ENCODE data around the gene CIBAR2. TPM values are rescaled to one million over a fixed set of nuclear protein-coding genes. Genes with fewer than 3 reads are reported as not detected.

CIBAR2 gene
- polyA plus RNA-seq, 3 donors = not detected

DNA sequence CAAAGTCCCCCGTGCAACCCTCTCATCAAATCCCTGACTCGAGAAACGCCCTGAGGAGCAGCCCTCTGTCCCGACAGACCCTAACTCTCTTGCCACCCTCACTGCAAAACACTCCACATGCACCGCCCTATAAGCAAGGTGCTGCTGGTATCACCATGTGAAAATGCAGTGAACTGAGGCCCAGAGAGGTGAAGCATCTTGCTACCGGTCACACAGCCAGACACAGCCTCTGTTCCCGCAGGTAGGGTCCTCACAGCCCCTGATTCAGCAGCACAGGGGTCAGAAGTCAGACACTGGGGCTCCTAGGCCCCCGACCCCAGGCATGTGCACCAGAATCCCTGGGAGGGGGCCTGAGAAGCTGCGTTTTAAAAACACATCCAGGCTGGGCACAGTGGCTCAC lies 1.1 kb downstream of the CIBAR2 start:
- WGBS, 3 donors = 89 to 92% (median 92%) methylated on average over 9 of the region's 9 CpGs

DNA sequence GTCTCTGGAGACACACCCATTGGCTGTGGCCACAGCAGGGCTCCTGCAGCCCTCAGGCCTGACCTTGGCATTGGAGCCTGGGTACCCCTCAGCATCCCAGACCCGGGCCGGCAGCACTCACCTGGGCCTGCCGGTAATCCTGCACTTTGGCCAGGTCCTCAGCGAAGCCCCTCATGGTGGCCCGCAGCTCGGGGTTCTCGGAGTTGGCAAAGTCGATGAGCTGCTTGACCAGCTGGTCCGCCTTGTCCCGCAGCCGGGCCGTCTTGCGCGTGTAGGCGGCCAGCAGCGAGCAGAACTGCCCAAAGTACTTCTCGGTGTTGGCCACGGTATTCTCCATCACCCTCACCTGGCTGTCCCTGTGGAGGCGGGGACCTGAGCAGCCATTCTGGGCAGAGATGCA lies 2.2 kb downstream of the CIBAR2 start:
- 93 to 98% (median 96%) methylated on average over 19 of the region's 19 CpGs for WGBS, 3 donors
- H3K27ac ChIP-seq (ENCODE audit: low read depth, low read length) = no peak overlapping the region

More for the DNA sequence above, 1.1 kb downstream of the CIBAR2 start:
- H3K27ac ChIP-seq (ENCODE audit: low read depth, low read length) = no peak overlapping the region

DNA sequence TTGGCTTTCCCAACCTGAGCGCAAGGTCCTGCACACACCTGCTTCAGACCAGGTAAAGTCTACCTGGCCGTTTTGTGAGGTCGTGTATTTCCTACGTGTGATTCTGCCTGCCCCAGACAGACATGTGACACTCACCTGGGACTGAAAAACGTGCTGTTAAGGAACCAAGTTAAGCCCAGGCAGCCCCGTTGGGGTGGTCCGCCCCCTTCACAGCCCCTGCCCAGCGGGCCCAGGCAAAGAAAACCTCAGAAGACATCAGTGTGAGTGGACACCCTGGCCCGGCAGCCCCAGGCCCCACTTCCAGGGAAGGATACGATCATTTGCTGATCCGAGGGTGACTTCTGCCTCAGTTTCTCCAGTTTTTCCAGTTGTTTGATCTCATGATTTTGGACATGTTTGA lies 4.7 kb downstream of the CIBAR2 start:
- H3K27ac ChIP-seq (ENCODE audit: low read depth, low read length) = no peak overlapping the region
- WGBS, 3 donors = 81 to 84% (median 83%) methylated on average over 11 of the region's 11 CpGs

DNA sequence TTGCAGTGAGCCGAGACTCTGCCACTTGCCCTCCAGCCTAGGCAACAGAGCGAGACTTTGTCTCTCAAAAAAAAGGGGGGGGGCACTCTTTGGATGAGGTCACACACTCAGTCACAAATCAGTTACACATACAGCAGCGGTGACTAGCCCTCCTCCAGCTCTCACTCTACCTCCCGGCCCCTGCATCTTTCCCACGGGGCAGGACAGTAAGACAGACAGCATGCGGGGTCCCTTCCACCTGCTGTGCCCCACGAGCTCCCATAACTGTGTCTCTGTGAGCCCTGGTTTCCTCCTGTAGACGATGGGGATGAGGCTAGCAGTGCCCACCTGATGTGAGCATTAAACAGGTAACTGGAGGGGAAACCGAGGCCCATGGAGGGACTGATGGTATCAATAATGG lies 5.2 kb downstream of the CIBAR2 start:
- H3K27ac ChIP-seq (ENCODE audit: low read depth, low read length) = no peak overlapping the region
- 80 to 85% (median 85%) methylated on average over 9 of the region's 9 CpGs for WGBS, 3 donors

DNA sequence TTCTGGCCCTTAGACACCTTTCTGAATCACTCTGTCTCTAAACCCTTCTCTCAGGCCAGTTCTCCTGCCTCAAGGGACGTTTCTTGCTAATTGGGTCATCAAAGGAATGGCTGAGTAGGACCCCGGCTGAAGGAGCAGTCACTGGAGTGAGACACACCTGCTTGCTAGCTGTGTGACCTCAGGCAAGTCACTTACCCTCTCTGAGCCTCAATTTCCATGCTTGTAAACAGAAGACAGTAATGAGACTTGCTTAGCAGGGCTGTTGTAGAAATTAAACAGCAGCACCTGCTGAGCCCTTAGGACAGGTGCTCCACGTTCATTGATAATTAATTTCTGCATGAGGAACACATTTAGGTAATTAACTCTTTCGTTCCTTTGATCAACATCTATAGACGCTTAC lies 6.8 kb downstream of the CIBAR2 start:
- no peak overlapping the region for H3K27ac ChIP-seq (ENCODE audit: low read depth, low read length)
- WGBS, 3 donors = 64 to 84% (median 83%) methylated on average over 5 of the region's 5 CpGs

DNA sequence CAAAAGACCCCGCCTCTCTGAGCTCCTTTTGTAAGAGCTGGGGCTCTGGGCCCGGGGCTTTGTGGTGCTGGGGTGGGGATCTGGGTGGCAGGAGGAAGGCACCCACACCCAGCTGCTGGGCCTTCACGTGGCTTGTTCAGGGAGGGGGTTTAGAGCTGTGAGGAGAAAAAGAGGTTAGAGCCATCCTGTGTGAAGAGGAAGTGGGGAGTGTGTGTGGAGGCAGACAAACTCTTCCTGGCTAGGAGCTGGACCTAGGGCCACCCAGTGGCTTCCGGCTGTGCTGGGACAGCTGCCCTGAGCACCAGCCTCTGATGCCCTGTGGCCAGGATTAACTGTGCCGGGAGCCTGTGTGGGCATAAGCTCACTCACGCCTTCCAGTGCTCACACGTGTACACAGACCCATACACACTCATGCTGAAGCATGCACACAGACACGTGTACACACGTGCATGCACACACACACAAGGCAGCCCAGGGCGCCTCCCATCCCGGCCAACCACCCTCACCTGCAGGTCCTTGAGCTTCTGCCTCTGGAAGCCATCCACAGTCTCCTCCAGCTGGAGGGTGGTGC lies 7.4 kb downstream of the CIBAR2 start:
- H3K27ac ChIP-seq (ENCODE audit: low read depth, low read length) = no peak overlapping the region
- 49 to 84% (median 53%) methylated on average over 11 of the region's 11 CpGs for WGBS, 3 donors

DNA sequence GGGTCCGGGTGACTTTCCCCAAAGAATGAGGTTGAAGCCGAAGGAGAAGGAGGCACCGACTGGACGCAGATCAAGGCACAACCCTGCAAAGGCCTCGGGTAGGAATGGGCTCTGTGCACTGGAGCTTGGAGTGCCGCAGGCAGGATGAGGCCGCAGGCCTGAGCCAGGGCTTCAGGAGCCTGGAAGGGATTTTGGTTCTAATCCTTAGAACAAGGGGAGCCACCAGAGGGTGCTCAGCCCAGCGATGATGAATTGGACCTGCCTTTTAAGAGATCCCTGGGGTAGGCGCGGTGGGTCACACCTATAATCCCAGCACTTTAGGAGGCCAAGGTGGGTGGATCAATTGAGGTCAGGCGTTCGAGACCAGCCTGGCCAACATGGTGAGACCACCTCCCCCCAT lies 8.1 kb downstream of the CIBAR2 start:
- WGBS, 3 donors = 89 to 92% (median 90%) methylated on average over 12 of the region's 12 CpGs
- H3K27ac ChIP-seq (ENCODE audit: low read depth, low read length) = no peak overlapping the region

DNA sequence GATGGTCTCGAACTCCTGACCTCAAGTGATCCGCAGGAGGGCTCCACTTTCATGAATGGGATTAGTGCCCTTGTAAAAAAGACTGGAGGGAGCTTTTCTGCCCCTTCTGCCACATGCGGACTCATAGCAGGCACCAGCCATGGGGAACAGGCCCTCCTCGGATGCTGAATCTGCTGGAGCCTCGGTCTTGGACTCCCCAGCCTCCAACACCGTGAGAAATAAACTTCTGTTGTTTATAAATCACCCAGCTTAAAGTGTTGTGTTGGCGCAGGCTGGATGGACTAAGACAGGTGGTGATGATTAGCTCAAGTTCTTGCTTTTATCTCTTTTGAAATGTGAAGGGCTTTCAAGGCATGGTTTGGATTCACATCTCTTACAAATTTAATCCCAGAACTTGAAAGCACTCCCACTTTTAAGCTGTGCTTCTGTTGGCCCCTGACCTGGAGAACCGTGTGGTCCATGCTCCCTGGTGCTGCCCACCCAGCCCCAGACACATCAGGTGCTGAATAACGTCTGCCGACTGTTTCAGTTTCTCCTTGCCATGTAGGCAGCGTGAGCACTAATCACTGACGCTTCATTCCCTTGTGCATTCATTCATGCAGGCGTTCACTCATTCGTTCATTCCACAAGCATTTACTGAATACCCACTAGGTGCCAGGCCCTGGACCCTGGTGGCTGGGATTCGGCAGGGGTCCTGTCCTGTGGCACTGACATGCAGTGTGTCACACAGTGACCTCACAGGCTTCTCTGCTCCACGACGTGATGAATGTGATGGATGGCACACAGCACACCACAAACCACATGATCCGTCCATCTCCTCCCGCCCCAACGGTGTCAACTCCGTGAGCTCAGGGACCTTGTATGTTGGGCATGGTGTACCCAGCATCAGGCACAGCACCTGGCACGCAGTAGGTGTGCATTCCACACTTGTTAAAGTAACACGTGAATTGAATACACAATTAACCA lies 8.9 kb downstream of the CIBAR2 start:
- no peak overlapping the region for H3K27ac ChIP-seq (ENCODE audit: low read depth, low read length)
- WGBS, 3 donors = 81 to 86% (median 83%) methylated on average over 23 of the region's 23 CpGs

DNA sequence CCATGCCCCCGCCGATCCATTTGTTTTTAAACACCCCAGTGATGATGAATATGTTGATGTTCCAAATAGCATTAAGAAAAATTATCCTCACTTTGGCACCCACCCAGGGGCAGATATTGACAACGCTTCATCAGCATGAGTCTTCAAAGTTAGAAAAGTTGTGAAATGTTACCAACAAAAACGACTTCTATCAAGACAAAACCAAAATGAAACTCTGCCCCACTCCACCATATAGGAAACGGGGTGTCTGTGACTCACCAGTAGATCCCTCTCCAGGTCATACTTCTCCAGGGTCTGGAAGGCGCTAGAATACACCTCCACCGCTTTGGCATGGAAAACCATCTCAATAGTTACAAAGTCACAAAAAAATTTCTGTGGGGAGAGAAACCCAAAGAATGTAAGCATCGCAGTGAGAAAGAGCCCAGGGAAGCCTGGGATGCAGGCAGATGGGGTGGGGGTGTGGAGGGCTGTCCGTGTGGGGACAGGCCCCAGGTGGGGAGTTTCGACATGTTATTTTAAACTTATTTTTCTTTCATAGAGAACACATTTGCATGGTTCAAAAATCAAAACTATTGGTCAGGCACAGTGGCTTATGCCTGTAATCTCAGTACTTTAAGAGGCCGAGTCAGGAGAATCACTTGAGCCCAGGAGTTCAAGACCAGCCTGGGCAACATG lies 10.2 kb downstream of the CIBAR2 start:
- WGBS, 3 donors = 68 to 82% (median 81%) methylated on average over 11 of the region's 11 CpGs
- H3K27ac ChIP-seq (ENCODE audit: low read depth, low read length) = no peak overlapping the region

DNA sequence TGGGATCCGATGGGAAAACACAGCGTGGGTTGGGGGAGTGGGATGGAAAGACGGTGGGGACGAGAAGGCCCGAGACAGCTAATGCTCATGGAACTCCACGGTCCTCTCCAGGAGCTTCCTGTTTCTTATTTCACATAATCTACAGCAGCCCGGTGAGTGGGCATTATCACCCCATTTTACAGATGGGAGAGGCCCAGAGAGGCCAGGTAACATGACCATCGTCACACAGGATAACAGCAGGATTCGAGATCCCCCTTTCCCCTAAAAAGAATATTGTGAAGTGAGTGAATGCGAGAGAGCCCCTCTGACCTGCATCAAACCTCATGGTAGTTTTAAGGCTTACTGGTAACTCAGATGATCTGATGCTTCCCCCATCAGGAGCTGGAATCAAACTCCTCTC lies 12.0 kb downstream of the CIBAR2 start:
- 91 to 92% (median 91%) methylated on average over 10 of the region's 10 CpGs for WGBS, 3 donors
- no peak overlapping the region for H3K27ac ChIP-seq (ENCODE audit: low read depth, low read length)

DNA sequence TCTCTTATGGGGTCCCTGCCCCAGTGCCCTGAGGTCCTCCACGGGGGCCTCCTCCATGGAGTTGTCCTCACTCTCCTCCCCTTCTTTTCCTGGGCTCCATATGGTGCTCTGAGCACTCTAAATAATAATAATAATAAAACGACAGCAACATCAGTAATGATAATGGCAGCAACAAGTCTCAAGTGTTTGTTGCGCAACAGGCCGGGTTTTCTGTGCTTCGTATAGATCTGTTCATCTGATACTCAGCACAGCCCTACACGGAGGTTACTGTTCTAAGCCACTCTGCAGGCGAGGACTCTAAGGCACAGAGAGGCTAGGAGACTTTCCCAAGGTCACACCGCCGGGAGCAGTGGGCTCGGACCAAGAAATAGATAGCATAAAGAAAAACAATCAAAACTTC lies 13.7 kb downstream of the CIBAR2 start:
- H3K27ac ChIP-seq (ENCODE audit: low read depth, low read length) = no peak overlapping the region
- 54 to 83% (median 73%) methylated on average over 10 of the region's 10 CpGs for WGBS, 3 donors

DNA sequence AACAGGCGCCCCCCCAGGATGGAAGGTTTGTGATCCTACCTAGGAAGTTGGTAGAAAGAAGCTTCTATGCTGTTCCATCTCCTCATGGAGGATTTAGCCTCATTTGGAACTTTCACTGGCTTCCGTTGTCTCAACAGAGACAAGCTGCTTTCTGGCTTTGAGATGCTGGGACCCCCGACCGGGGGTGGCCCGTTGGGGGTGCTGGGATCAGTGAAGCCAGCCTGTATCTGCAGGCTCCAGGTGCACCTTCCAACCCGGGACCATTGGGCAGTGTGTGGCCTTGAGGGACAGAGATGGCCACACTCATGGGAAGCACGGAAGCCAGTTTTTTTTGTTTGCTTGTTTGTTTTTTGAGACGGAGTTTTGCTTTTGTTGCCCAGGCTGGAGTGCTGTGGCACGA lies 15.4 kb downstream of the CIBAR2 start:
- 69 to 85% (median 79%) methylated on average over 9 of the region's 9 CpGs for WGBS, 3 donors
- no peak overlapping the region for H3K27ac ChIP-seq (ENCODE audit: low read depth, low read length)

DNA sequence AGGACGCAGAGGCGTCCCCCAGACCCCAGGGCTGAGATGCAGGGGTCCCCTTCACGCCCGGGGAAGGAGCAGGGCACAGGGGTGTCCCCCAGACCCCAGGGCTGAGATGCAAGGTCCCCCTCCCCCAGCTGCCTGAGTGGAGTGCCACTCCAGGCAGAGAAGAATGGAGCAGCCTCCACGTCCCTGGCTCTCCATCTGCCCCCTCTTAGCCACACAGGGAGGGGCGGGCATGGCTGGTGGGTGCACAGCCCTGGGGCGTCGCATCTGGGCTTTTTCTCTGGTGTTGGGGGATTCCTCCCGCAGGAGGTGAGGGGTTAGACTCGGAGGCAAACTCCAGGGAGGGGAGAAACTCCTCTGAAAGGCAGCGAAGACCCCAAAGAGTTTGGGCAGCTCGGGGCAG lies 17.5 kb downstream of the CIBAR2 start:
- WGBS, 3 donors = 75 to 88% (median 82%) methylated on average over 12 of the region's 12 CpGs
- no peak overlapping the region for H3K27ac ChIP-seq (ENCODE audit: low read depth, low read length)

DNA sequence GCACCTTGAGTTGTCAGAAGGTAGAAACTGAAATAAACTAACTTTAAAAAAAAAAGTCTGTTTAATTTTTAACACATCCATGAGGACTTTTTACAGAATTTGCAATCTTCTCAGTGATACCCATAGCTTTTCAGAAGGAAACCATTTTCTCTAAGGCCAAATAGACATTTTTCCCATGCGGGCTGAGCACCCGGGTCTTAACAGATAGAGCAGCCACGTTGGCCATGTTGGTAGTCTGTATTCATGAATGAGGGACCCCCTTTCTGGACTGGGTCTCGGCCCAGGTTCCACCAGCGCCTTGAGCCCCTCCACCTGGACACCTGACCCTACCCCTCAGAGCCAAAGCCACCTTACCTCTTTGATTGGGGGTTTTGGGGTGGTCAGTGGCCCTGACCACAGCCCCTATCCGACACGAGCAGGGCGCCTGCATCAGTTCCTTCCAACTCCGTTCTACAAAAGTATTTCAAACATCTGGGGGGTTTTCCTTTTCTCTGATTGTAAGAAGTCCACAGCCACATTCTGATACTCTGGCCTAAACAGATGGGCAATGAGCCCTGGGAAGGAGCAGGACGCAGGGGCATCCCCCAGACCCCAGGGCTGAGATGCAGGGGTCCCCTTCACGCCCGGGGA lies 18.0 kb downstream of the CIBAR2 start:
- WGBS, 3 donors = 82 to 88% (median 82%) methylated on average over 12 of the region's 12 CpGs
- H3K27ac ChIP-seq (ENCODE audit: low read depth, low read length) = no peak overlapping the region

DNA sequence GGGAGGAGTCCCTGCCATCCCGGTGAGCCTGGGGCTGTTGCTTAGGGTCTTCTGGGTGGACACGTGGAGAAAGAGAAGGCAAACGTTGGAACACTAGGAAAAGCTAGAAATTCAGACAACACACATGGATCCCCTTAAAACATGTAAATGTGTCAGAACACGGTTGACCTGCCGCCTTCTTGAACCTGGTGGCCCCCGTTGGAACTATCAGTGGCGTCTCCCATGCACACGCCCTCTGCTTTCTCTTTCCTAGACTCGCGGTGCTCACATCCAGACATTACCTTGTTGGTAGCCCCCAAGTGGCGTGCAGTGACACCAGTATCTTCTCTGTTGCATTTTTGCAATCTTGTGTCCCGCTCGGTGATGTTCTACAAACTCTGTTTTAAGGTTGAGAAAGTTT lies 18.6 kb downstream of the CIBAR2 start:
- H3K27ac ChIP-seq (ENCODE audit: low read depth, low read length) = no peak overlapping the region
- 76 to 80% (median 79%) methylated on average over 13 of the region's 13 CpGs for WGBS, 3 donors

DNA sequence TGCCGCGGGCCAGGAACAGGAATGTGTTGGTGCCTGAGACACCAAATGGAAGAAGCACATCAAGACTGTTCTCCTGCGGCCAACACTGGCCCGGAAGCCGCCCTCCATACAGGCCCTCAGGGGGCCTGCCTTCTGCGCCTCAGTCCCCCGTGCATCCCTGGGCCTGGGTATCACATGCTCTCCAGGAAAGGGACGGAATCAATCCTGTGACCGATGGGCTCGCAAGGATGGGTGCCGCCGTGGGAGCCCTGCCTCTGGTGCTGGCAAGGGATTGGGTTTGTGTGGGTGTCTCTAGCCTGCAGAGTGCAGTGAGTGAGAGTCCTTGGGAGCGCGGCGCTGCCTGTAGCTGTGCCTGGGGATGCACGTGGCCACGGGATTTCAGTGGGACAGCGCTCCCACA lies 19.4 kb downstream of the CIBAR2 start:
- 80 to 87% (median 86%) methylated on average over 17 to 18 of the region's 18 CpGs for WGBS, 3 donors

DNA sequence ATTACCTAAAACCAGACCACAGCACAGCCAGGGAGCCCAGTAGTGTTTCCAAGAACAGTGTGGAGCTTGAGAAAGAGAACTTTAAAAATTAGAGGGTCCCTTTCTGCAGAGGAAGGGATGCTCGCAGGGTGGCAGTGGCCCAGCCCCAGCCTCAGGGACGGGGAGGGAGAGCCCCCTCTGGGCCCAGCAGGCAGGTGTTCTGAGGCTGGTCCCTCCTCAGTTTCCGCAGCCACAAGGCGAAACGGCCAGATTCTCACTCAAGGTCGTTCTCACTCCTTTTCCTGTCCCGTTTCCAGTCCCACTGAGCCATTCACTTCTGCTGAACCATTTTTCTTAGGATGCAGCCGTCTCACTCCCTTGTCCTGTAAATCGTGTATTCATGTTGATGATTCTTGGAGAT lies 20.0 kb downstream of the CIBAR2 start:
- WGBS, 3 donors = 72 to 75% (median 73%) methylated on average over 9 of the region's 9 CpGs
- no peak overlapping the region for H3K27ac ChIP-seq (ENCODE audit: low read depth, low read length)

More for the DNA sequence above, 19.4 kb downstream of the CIBAR2 start:
- no peak overlapping the region for H3K27ac ChIP-seq (ENCODE audit: low read depth, low read length)

DNA sequence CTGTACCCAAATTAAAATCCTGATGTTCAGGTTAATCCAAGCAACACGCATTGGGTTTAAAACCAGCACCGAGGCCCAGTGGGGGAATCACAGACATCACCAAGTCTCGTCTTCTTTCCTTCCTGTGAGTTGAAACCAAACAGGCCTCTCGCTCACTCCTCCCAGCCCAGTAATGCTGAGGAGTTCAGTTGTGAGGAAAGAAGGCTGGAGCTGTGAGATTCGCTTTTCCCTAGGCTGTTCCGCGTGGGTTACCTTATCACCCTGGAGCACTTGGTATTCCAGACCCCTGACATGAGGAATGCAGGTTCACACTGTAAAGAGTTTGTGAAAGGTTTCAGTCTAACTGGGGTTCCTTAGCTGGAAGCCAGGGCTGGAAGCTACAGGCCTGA lies 20.8 kb downstream of the CIBAR2 start:
- WGBS, 3 donors = 71 to 88% (median 83%) methylated on average over 7 of the region's 7 CpGs
- H3K27ac ChIP-seq (ENCODE audit: low read depth, low read length) = no peak overlapping the region
